ENCODE data around the gene ZNF101.

- TF ChIP-seq EP300 (IDR thresholded peaks at IDR 0.05): no peak
- TF ChIP-seq, protein P1, sequence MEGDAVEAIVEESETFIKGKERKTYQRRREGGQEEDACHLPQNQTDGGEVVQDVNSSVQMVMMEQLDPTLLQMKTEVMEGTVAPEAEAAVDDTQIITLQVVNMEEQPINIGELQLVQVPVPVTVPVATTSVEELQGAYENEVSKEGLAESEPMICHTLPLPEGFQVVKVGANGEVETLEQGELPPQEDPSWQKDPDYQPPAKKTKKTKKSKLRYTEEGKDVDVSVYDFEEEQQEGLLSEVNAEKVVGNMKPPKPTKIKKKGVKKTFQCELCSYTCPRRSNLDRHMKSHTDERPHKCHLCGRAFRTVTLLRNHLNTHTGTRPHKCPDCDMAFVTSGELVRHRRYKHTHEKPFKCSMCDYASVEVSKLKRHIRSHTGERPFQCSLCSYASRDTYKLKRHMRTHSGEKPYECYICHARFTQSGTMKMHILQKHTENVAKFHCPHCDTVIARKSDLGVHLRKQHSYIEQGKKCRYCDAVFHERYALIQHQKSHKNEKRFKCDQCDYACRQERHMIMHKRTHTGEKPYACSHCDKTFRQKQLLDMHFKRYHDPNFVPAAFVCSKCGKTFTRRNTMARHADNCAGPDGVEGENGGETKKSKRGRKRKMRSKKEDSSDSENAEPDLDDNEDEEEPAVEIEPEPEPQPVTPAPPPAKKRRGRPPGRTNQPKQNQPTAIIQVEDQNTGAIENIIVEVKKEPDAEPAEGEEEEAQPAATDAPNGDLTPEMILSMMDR (IDR thresholded peaks at IDR 0.05): no peak
- TF ChIP-seq POLR2A (IDR thresholded peaks at IDR 0.05): no peak
Measured at GRCh38 chr19:19645233-19645870, 23.3 kb upstream of the ZNF101 start.

All from ovary (tissue), 3 donors.